Testis (tissue), 2 donors: ENCODE measurements around the gene ARHGAP26.

Experiments used
- CTCF ChIP-seq, 3 experiments: fragments of 450-650 bp in 2 of 3; fragments of 200-600 bp in 1 of 3; sonication (generic) in 1 of 3; IDR thresholded peaks; one replicate each; pipeline ENCODE4 v1.5.1; 2016 to 2019; ENCODE audit warnings: antibody characterized with exemption in 3 of 3, mild to moderate bottlenecking in 2 of 3, moderate library complexity in 1 of 3
- POLR2A ChIP-seq: fragments of 450-650 bp; IDR thresholded peaks from one replicate; pipeline ENCODE4 v1.6.1; 2017; ENCODE audit warnings: antibody characterized with exemption, mild to moderate bottlenecking, moderate library complexity

DNA sequence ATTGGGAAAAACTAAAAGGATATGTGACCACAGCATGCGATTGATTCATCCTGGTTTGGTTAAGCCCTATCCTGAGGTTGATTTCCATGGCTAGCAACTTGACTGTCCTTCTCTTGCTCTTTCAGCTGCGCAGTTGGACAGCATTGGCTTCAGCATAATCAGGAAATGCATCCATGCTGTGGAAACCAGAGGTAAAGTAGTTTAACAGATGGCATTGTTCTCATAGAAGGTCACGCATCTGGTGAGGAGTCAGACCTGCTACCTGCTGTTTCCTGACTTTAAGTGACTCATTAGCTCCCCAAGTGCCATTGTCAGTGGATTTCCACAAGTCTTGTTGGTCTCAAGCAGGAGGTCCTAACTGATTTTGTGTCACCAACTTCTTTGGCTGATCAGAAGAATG, 266.9 kb downstream of the ARHGAP26 start:
- TF ChIP-seq CTCF (IDR thresholded peaks at IDR 0.05) (no peak), POLR2A (no peak)
